WI38 (cell line): ENCODE results near the gene CCNY.

Source experiments
- H3K4me3 ChIP-seq: 2 replicates; pipeline ENCODE4 v1.5.1; 2011; ENCODE audit warnings: low read depth, mild to moderate bottlenecking, control low read depth, low read length
- CTCF ChIP-seq: IDR thresholded peaks from 2 replicates; pipeline ENCODE4 v1.5.1; 2012; ENCODE audit warnings: low read depth, mild to moderate bottlenecking, control low read depth, low read length

The CCNY gene

GRCh38 chr10:35452847-35453246 lies 116.5 kb downstream of the CCNY start:
- H3K4me3 ChIP-seq, result no peak overlapping the region
- no peak for TF ChIP-seq CTCF

- TF ChIP-seq CTCF, result no peak
- no peak overlapping the region for H3K4me3 ChIP-seq
Observed at GRCh38 chr10:35453855-35454532, 117.7 kb downstream of the CCNY start.

GRCh38 chr10:35456153-35456720 lies 119.9 kb downstream of the CCNY start:
- no peak overlapping the region for H3K4me3 ChIP-seq
- no peak for TF ChIP-seq CTCF

- TF ChIP-seq CTCF, result no peak
- no peak overlapping the region for H3K4me3 ChIP-seq
Observed at GRCh38 chr10:35456784-35457183, 120.5 kb downstream of the CCNY start.

GRCh38 chr10:35458500-35459448 lies 122.5 kb downstream of the CCNY start:
- no peak for TF ChIP-seq CTCF
- H3K4me3 ChIP-seq, result no peak overlapping the region

- no peak overlapping the region for H3K4me3 ChIP-seq
- no peak for TF ChIP-seq CTCF
Observed at GRCh38 chr10:35459449-35459847, 123.1 kb downstream of the CCNY start.
